Measurements from ENCODE around the gene ZCRB1.

Gene ZCRB1

GRCh38 chr12:42275499-42275898 is 50.4 kb downstream of the ZCRB1 start:
- no peak for DNase-seq

DNA sequence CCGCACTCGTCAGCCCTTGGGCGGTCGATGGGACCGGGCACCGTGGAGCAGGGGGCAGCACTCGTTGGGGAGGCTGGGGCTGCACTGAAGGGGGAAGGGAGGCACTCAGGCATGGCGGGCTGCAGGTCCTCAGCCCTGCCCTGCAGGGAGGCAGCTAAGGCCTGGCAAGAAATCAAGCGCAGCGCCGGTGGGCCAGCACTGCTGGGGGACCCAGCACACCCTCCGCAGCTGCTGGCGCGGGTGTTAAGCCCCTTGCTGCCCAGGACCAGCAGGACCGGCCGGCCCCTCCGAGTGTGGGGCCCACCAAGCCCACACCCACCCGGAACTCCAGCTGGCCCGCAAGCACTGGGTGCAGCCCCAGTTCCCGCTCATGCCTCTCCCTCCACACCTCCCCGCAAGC is 52.2 kb downstream of the ZCRB1 start:
- no peak for DNase-seq

DNA sequence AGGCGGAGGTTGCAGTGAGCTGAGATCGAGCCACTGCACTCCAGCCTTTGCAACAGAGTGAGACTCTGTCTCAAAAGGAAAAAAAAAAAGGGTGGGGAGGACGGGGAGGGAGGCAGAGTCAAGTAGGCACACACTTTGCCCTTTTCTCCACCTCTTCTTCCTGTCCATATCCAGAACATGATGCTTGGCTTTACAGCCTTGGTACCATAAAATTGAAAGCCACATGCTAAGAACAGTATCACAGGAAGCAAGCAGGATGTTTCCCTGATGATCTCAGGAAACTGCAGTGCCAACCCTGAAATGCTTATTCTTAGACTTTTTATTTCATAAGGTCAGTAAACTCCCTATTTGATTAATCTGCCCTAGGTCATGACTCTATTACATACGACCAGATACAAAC is 55.3 kb downstream of the ZCRB1 start:
- DNase-seq = no peak

GRCh38 chr12:42267413-42268190 is 58.3 kb downstream of the ZCRB1 start:
- peak; percentile 32 for DNase-seq

DNA sequence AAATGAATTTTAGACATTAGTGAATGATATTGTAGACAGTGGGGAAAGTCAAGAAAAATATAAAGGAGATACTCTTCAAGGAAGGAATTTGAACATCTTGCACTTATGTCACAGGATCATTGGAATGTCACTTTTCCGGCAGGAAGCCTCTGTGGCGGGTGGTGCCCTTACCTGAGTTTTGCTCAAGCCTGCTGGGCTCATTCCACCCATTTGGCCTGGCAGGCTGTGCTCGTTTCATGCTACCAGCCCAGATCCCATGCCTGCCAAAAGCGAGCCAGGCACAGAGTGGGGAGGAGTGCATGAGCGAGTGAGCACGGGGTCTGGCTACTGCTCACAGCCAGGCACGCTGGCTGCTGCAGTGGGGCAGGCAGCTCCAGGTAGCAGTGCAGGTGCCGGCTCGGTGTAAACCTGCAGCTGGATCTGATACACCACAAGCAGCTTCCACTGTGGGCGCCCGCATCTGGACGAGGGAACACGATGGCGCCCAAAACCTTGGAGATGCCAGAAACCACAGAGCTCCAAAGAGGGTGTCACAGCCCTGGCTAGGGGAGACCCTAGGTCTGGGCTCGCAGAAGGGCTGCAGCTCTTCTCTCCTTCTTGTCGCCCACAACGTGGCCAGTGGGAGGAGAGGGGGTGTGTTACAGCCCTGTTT is 59.2 kb downstream of the ZCRB1 start:
- DNase-seq = no peak

DNA sequence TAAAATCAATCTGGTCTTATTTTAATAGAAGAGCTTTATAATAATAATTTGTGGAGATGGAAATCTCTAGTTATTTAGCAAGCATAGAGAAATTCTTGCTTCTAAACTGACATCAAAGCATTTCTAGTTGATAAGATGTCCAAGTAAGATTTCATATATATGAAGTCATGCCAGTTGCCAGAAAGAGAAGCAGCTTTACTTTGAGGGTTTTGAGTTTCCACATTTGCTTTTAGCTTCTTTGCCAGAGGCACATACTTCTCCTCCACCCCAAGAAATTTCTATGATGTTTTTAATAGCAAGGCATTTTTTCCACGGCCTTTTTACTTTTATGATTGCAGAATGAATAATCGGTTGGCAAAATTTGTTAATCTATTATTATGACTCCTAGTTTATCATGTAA is 63.6 kb downstream of the ZCRB1 start:
- no peak for DNase-seq
